ENCODE measurements around the gene RPS29. TPM values are rescaled to one million over a fixed set of nuclear protein-coding genes. Genes with fewer than 3 reads are reported as not detected.

RPS29 gene
- total RNA-seq, 4 donors from 2014 or later, result 1,423 to 9,553 (median 5,247) TPM

DNA sequence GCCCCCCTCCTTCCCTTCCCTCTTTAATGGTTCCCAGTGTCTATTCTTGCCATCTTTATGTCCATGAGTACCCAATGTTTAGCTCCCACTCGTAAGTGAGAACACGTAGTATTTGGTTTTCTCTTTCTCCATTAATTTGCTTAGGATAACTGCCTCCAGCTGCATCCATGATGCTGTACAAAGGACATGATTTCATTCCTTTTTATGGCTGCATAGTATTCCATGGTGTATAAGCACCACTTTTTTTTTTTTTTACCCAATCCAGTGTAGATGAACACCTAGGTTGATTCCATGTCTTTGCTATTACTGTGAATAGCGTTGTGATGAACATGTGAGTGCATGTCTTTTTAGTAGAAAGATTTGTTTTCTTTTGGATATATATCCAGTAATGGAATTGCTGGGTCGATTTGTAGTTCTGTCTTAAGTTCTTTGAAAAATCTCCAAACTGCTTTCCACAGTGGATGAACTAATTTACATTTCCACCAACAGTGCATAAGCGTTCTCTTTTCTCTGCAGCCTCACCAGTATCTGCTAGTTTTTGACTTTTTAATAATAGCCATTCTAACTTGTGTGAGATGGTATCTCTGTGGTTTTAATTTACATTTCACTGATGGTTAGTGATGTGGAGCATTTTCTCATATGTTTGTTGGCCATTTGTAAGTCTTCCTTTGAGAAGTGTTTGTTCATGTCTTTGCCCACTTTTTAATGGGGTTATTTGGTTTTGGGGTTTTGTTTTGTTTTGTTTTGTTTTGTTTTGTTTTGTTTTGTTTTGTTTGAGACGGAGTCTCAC lies 26.0 kb downstream of the RPS29 start:
- Histone ChIP-seq H3K36me3 (no peaks in the 10 kb centered on the region), H3K27ac (no peak overlapping the region), H3K27me3 (no peaks in the 10 kb centered on the region), H3K9me3 (no peaks in the 10 kb centered on the region), H3K4me1 (no peaks in the 10 kb centered on the region), H3K4me3 (replicated peaks in 1 of 3) (no peak overlapping the region)
- no peak for TF ChIP-seq POLR2A (IDR thresholded peaks at IDR 0.05)
- TF ChIP-seq, protein P1, sequence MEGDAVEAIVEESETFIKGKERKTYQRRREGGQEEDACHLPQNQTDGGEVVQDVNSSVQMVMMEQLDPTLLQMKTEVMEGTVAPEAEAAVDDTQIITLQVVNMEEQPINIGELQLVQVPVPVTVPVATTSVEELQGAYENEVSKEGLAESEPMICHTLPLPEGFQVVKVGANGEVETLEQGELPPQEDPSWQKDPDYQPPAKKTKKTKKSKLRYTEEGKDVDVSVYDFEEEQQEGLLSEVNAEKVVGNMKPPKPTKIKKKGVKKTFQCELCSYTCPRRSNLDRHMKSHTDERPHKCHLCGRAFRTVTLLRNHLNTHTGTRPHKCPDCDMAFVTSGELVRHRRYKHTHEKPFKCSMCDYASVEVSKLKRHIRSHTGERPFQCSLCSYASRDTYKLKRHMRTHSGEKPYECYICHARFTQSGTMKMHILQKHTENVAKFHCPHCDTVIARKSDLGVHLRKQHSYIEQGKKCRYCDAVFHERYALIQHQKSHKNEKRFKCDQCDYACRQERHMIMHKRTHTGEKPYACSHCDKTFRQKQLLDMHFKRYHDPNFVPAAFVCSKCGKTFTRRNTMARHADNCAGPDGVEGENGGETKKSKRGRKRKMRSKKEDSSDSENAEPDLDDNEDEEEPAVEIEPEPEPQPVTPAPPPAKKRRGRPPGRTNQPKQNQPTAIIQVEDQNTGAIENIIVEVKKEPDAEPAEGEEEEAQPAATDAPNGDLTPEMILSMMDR (IDR thresholded peaks at IDR 0.05), result no peak
- intact Hi-C loops (cut with DNase I), result no loop called here
- 88 to 90% methylated on average over 6 of the region's 6 CpGs for WGBS, 2 donors
- no peak for DNase-seq

DNA sequence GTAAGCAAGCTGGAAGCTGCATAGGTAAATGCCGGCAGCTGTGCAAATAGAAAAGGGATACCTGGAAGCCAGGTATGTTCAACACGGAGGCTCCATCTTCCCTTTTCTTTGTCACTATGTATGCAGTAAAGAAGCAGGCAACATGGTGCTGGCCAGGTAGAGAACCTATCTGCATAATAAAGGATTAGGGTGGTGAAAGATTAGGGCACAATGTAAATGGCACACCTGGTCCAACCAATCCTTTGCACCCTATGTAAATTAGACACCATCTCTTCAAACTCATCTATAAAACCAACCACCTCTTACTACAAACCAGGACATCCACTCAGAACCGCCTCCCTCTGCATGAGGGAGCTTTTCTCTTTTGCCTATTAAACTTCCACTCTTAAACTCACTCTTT lies 32.3 kb downstream of the RPS29 start:
- no peak overlapping the region for H3K4me3 ChIP-seq (replicated peaks in 1 of 3)
- DNase-seq, result no peak
- H3K9me3 ChIP-seq, result no peaks in the 10 kb centered on the region
- TF ChIP-seq, protein P1 (IDR thresholded peaks at IDR 0.05), result no peak
- TF ChIP-seq POLR2A (IDR thresholded peaks at IDR 0.05), result no peak
- H3K36me3 ChIP-seq, result no peaks in the 10 kb centered on the region
- no peaks in the 10 kb centered on the region for H3K27me3 ChIP-seq
- no peaks in the 10 kb centered on the region for H3K4me1 ChIP-seq
- H3K27ac ChIP-seq, result no peak overlapping the region
- intact Hi-C loops (cut with DNase I), result no loop called here
- 66 to 67% methylated on average over 3 of the region's 3 CpGs for WGBS, 2 donors

- H3K27me3 ChIP-seq, result no peaks in the 10 kb centered on the region
- no peak for DNase-seq
- H3K4me1 ChIP-seq, result no peaks in the 10 kb centered on the region
- TF ChIP-seq, protein P1 (IDR thresholded peaks at IDR 0.05), result no peak
- H3K4me3 ChIP-seq (replicated peaks in 1 of 3), result no peak overlapping the region
- H3K9me3 ChIP-seq, result no peaks in the 10 kb centered on the region
- no peak overlapping the region for H3K27ac ChIP-seq
- intact Hi-C loops (cut with DNase I), result no loop called here
- H3K36me3 ChIP-seq, result no peaks in the 10 kb centered on the region
These were observed 33.1 kb downstream of the RPS29 start for GRCh38 chr14:49553106-49553505.

- 86 to 92% methylated on average over 2 of the region's 2 CpGs for WGBS, 2 donors
- Histone ChIP-seq H3K36me3 (no peaks in the 10 kb centered on the region), H3K4me3 (replicated peaks in 1 of 3) (no peak overlapping the region), H3K4me1 (no peaks in the 10 kb centered on the region), H3K9me3 (no peaks in the 10 kb centered on the region), H3K27me3 (no peaks in the 10 kb centered on the region), H3K27ac (no peak overlapping the region)
- no peak for DNase-seq
- intact Hi-C loops (cut with DNase I), result no loop called here
- TF ChIP-seq, protein P1 (IDR thresholded peaks at IDR 0.05), result no peak
- TF ChIP-seq POLR2A (IDR thresholded peaks at IDR 0.05), result no peak
These were observed 34.6 kb downstream of the RPS29 start for GRCh38 chr14:49551569-49551968.

DNA sequence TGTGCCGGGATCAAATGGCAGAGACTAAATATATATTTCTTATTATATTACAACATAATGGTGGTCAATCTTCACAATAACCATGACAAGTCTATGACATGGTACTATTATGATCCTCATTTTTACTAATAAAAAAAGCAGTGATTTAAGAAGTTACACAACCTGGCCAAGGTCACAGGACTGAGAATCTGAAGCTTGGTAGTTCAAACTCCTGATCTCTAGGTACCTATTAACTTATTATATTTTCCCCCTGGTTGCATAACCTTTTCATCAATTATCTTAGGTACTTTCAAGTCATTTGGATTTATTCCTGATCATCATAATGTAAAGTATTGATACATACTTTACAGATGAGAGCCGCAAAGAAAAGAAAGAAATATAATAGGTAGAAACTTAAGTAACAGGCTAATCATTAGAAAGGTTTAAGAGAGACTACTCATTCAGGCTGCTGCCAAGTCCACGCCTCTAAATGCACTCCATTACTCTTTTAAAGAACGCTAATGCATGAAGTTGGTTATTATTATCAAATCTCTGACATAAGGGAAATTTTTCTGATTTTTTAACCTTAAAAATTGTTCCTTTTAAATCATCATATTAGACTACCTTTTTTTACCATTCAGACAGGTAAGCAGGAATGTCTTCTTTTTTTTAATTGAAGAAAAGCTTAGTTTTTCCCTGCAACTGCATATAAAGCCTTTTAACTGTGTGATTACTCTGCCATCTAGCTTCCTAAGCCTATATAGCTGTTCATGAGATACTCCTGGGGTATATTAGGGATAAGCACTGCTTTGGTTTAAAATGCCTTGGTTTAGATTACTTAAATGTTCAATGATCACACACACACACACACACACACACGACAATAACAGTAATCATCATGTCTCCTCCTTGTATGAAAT lies 35.6 kb downstream of the RPS29 start:
- H3K4me3 ChIP-seq (replicated peaks in 1 of 3), result no peak overlapping the region
- TF ChIP-seq POLR2A (IDR thresholded peaks at IDR 0.05), result no peak
- TF ChIP-seq, protein P1 (IDR thresholded peaks at IDR 0.05), result peak in 1 of 6 experiments; percentile 10
- H3K27me3 ChIP-seq, result no peaks in the 10 kb centered on the region
- H3K27ac ChIP-seq, result no peak overlapping the region
- H3K4me1 ChIP-seq, result no peaks in the 10 kb centered on the region
- no peak for DNase-seq
- intact Hi-C loops (cut with DNase I), result no loop called here
- no peaks in the 10 kb centered on the region for H3K9me3 ChIP-seq
- WGBS, 2 donors, result 70 to 75% methylated on average over 5 of the region's 5 CpGs
- H3K36me3 ChIP-seq, result no peaks in the 10 kb centered on the region

All from thyroid gland (tissue), 4 donors.